Endothelial cell of umbilical vein (primary cell): ENCODE data around the gene PACSIN2. TPM values are rescaled to one million over a fixed set of nuclear protein-coding genes. Genes with fewer than 3 reads are reported as not detected.

ENCODE experiments used
- BruUV-seq: library from RNA; stranded (reverse); fragments of 400-500 nt; replicated peaks from 2 replicates; lab custom pipeline; 2021; lab: Mats Ljungman, UMichigan
- CTCF ChIA-PET: fragments of 300-600, 350-600 bp; sonication (Branson Sonifier 250); formaldehyde crosslinking; loops from one replicate; lab custom pipeline; 2021; ENCODE audit warnings: antibody characterized with exemption, inconsistent platforms; lab: Charles Lee
- POLR2A ChIA-PET: fragments of 300-600, 350-600 bp; sonication (Branson Sonifier 250); formaldehyde crosslinking; loops from one replicate; lab custom pipeline; 2021; ENCODE audit warnings: antibody characterized with exemption, inconsistent platforms; lab: Charles Lee
- DNase-seq: peaks from one replicate; pipeline ENCODE4 v3.0.0-alpha.2; 2011; ENCODE audit warnings: low read depth, low spot score
- FAIRE-seq: peaks from 2 replicates; lab custom pipeline; 2011; peaks lifted over from hg19 to GRCh38; lab: Jason Lieb, UNC
- H2AFZ ChIP-seq: 2 replicates; pipeline ENCODE4 v1.6.0; 2012; ENCODE audit warnings: low read depth, low read length, control low read depth, inconsistent platforms
- H3K27ac ChIP-seq: 2 replicates; pipeline ENCODE4 v1.5.1; 2011; ENCODE audit warnings: low read depth, mild to moderate bottlenecking, control low read depth, low read length, moderate library complexity; ENCODE audit not compliant: insufficient read depth
- H3K27me3 ChIP-seq, 2 experiments: 2 replicates each; pipeline versions ENCODE4 v1.6.0 to v1.6.1; 2011; ENCODE audit warnings: low read length in 2 of 2, mixed read lengths in 1 of 2; ENCODE audit not compliant: control insufficient read depth in 2 of 2, insufficient read depth in 2 of 2
- H3K36me3 ChIP-seq, 2 experiments: 2 replicates in 1 of 2; 3 replicates in 1 of 2; pipeline ENCODE4 v1.5.1; 2011; ENCODE audit warnings: low read length in 2 of 2, mild to moderate bottlenecking in 1 of 2, moderate library complexity in 1 of 2; ENCODE audit not compliant: control insufficient read depth in 2 of 2, insufficient read depth in 2 of 2; ENCODE audit errors: extremely low read depth in 1 of 2
- H3K4me1 ChIP-seq: 3 replicates; pipeline ENCODE4 v1.5.1; 2011; ENCODE audit warnings: mild to moderate bottlenecking, low read length; ENCODE audit not compliant: control insufficient read depth, insufficient read depth; ENCODE audit errors: extremely low read depth
- H3K4me2 ChIP-seq: 2 replicates; pipeline ENCODE4 v1.6.1; 2011; ENCODE audit warnings: low read length, control low read depth, mixed read lengths; ENCODE audit not compliant: insufficient read depth
- H3K4me3 ChIP-seq, 3 experiments: fragments of 200-600 bp in 1 of 3; sonication (generic), shearing (Covaris generic) in 1 of 3; replicated peaks in 1 of 3; 2 replicates each; pipeline ENCODE4 v1.5.1; 2011 to 2016; ENCODE audit warnings: control low read depth in 3 of 3, low read length in 3 of 3, mild to moderate bottlenecking in 2 of 3, inconsistent platforms in 1 of 3, low read depth in 1 of 3, moderate library complexity in 1 of 3; ENCODE audit not compliant: insufficient read depth in 1 of 3
- H3K79me2 ChIP-seq: 2 replicates; pipeline ENCODE4 v1.6.0; 2012; ENCODE audit warnings: low read length, inconsistent platforms; ENCODE audit not compliant: control insufficient read depth, insufficient read depth
- H3K9ac ChIP-seq: replicated peaks from 2 replicates; pipeline ENCODE3; 2011; ENCODE audit warnings: low read length, control low read depth; ENCODE audit not compliant: insufficient read depth; ENCODE audit errors: extremely low read depth
- H3K9me1 ChIP-seq: replicated peaks from 3 replicates; pipeline ENCODE4 v1.6.0; 2011; ENCODE audit warnings: mild to moderate bottlenecking, low read length; ENCODE audit not compliant: control insufficient read depth, insufficient read depth; ENCODE audit errors: extremely low read depth
- H3K9me3 ChIP-seq: replicated peaks from 2 replicates; pipeline ENCODE4 v1.5.1; 2012; ENCODE audit warnings: low read length, inconsistent platforms; ENCODE audit not compliant: control insufficient read depth, insufficient read depth
- H4K20me1 ChIP-seq: replicated peaks from 2 replicates; pipeline ENCODE3; 2011; ENCODE audit warnings: mild to moderate bottlenecking, low read length; ENCODE audit not compliant: control insufficient read depth, insufficient read depth; ENCODE audit errors: extremely low read depth
- EZH2 ChIP-seq: IDR thresholded peaks from 2 replicates; pipeline ENCODE4 v1.6.1; 2012; ENCODE audit warnings: borderline replicate concordance, low read depth, mild to moderate bottlenecking, moderate library complexity, low read length, inconsistent platforms; ENCODE audit not compliant: severe bottlenecking
- FOS ChIP-seq: IDR thresholded peaks from 2 replicates; pipeline ENCODE4 v1.6.1; 2011; ENCODE audit warnings: mild to moderate bottlenecking, low read length, moderate library complexity, borderline replicate concordance; ENCODE audit not compliant: insufficient read depth
- GATA2 ChIP-seq: IDR thresholded peaks from 2 replicates; pipeline ENCODE4 v1.7.0; 2011; ENCODE audit warnings: low read depth, mild to moderate bottlenecking, moderate library complexity, mixed read lengths, low read length; ENCODE audit not compliant: insufficient read length, insufficient read depth
- JUN ChIP-seq: IDR thresholded peaks from 2 replicates; pipeline ENCODE4 v1.6.1; 2011; ENCODE audit warnings: borderline replicate concordance, low read depth; ENCODE audit not compliant: insufficient read length, insufficient read depth
- MYC ChIP-seq: IDR thresholded peaks from one replicate; pipeline ENCODE4 v1.6.1; 2011; ENCODE audit warnings: mild to moderate bottlenecking, low read depth, low read length
- POLR2A ChIP-seq: IDR thresholded peaks from 2 replicates; pipeline ENCODE4 v1.6.1; 2012; ENCODE audit warnings: low read depth, mild to moderate bottlenecking, control low read depth, low read length
- POLR2AphosphoS5 ChIP-seq: IDR thresholded peaks from 2 replicates; pipeline ENCODE4 v1.6.1; 2012; ENCODE audit warnings: low read depth, mild to moderate bottlenecking, control low read depth, low read length, moderate library complexity; ENCODE audit not compliant: insufficient read depth
- dilution Hi-C: fragments of 300-500 bp; cut with MboI; formaldehyde crosslinking; loops from one replicate; pipeline ENCODE4 v1.15.0; 2019; ENCODE audit warnings: low sequenced_read_pairs; ENCODE audit not compliant: extremely low pct_ligation_motif_present
- intact Hi-C: fragments of 100-400 bp; cut with micrococcal nuclease; formaldehyde crosslinking; loops from one replicate; pipeline ENCODE4 v1.10.0; 2022
- polyA plus RNA-seq, 4 experiments: library from polyadenylated mRNA; depleted of rRNA in 3 of 4; stranded (reverse) in 3 of 4; unstranded in 1 of 4; fragments of >200 nt; gene quantifications; 2 replicates each; pipeline versions ENCODE4 v1.2.1 to v1.2.3, GENCODE V29; 2011 to 2012; ENCODE audit warnings: missing spikeins in 1 of 4
- total RNA-seq: library from RNA; stranded (reverse); gene quantifications from 2 replicates; pipeline ENCODE4 v1.2.3, GENCODE V29; 2021
- TF ChIP-seq, protein P1 (sequence below): IDR thresholded peaks from 2 replicates; pipeline ENCODE4 v1.6.1; 2011; ENCODE audit not compliant: insufficient read depth, insufficient read length
- TF ChIP-seq, protein P2 (sequence below), 2 donors: IDR thresholded peaks; 1 replicate in 1 of 2; 2 replicates in 1 of 2; pipeline ENCODE4 v1.5.1; 2011; ENCODE audit warnings: low read length in 2 of 2, mild to moderate bottlenecking in 2 of 2, moderate library complexity in 2 of 2, control low read depth in 1 of 2, inconsistent platforms in 1 of 2, low read depth in 1 of 2; ENCODE audit not compliant: insufficient read depth in 1 of 2; ENCODE audit errors: extremely low read depth in 1 of 2

PACSIN2 gene
- total and polyA plus RNA-seq, 2 donors (not counting 3 experiments of a cell fraction or from before 2014, with no cell fraction given): 46.2 to 64.5 TPM

DNA sequence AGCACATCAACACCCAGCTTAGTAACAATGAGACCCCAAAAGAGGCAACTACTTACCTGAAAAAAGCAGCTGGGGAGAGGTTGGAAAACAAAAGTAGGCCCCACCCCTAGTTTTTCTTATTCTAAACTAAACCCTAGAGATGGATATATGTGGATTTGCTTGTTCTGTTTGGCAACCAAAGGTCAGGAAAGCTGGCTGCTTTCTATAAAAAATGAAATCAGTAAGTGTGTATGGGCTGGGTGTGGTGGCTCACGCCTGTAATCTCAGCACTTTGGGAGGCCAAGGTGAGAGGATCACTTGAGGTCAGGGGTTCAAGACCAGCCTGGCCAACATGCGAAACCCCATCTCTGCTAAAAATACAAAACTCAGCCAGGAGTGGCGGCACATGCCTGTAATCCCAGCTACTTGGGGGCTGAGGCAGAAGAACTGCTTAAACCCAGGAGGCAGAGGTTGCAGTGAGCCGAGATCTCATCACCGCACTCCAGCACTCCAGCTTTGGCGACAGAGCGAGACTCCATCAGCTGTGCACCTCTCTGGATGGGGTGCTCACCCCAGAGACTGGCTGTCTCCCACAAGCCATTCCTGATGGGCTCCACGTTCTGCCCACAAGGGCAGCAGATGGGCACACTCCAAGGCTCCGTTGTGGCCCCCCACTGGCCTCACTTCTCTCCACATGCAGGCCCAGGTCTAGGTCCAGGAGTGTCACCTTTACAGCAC, 30.0 kb downstream of the PACSIN2 start:
- no peak overlapping the region for H3K4me3 ChIP-seq
- BruUV-seq: no TSS peak
- peaks cover 37% of the 10 kb centered on the region for H3K79me2 ChIP-seq
- no peak overlapping the region for H3K27ac ChIP-seq
- H2AFZ ChIP-seq: no peak overlapping the region
- no peaks in the 10 kb centered on the region for H3K9me1 ChIP-seq
- FAIRE-seq (no peak), DNase-seq (no peak)
- H3K9ac ChIP-seq: no peak overlapping the region
- no peaks in the 10 kb centered on the region for H3K9me3 ChIP-seq
- CTCF ChIA-PET: interaction anchor here (0.8 kb wide), 1 partner anchor 128 kb away, joined by 3 read pairs; no protein-coding TSS in a partner anchor
- intact Hi-C loops (no loop called here), dilution Hi-C loops (no loop called here)
- no peak for TF ChIP-seq MYC
- no peak for TF ChIP-seq POLR2AphosphoS5
- TF ChIP-seq POLR2A: no peak
- TF ChIP-seq, protein P1, sequence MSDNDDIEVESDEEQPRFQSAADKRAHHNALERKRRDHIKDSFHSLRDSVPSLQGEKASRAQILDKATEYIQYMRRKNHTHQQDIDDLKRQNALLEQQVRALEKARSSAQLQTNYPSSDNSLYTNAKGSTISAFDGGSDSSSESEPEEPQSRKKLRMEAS: no peak
- no peak for TF ChIP-seq EZH2
- TF ChIP-seq FOS: no peak
- TF ChIP-seq JUN: no peak
- TF ChIP-seq, protein P2, sequence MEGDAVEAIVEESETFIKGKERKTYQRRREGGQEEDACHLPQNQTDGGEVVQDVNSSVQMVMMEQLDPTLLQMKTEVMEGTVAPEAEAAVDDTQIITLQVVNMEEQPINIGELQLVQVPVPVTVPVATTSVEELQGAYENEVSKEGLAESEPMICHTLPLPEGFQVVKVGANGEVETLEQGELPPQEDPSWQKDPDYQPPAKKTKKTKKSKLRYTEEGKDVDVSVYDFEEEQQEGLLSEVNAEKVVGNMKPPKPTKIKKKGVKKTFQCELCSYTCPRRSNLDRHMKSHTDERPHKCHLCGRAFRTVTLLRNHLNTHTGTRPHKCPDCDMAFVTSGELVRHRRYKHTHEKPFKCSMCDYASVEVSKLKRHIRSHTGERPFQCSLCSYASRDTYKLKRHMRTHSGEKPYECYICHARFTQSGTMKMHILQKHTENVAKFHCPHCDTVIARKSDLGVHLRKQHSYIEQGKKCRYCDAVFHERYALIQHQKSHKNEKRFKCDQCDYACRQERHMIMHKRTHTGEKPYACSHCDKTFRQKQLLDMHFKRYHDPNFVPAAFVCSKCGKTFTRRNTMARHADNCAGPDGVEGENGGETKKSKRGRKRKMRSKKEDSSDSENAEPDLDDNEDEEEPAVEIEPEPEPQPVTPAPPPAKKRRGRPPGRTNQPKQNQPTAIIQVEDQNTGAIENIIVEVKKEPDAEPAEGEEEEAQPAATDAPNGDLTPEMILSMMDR (IDR thresholded peaks at IDR 0.05; ENCODE audit: extremely low read depth in 1 of 2, insufficient read depth in 1 of 2, low read depth in 1 of 2, low read length in 2 of 2): no peak
- no peak for TF ChIP-seq GATA2
- POLR2A ChIA-PET: interaction anchor here (0.6 kb wide), 1 partner anchor 23 kb away, joined by 4 read pairs; no protein-coding TSS in a partner anchor
- no peaks in the 10 kb centered on the region for H4K20me1 ChIP-seq
- H3K36me3 ChIP-seq: no peaks in the 10 kb centered on the region
- H3K4me1 ChIP-seq: no peaks in the 10 kb centered on the region
- no peak overlapping the region for H3K4me2 ChIP-seq
- no peaks in the 10 kb centered on the region for H3K27me3 ChIP-seq
